Pons (tissue), 1 donor: ENCODE measurements around the gene TRAF3.
"Not testable (repeated sequence)": the region's sequence is repeated elsewhere in the genome, so short reads cannot be mapped to it uniquely, and the experiment has no call there.

Experiments used
- DNase-seq: peaks from one replicate; pipeline ENCODE4 v3.0.0-alpha.2; 2016; ENCODE audit warnings: low spot score

The TRAF3 gene

DNA sequence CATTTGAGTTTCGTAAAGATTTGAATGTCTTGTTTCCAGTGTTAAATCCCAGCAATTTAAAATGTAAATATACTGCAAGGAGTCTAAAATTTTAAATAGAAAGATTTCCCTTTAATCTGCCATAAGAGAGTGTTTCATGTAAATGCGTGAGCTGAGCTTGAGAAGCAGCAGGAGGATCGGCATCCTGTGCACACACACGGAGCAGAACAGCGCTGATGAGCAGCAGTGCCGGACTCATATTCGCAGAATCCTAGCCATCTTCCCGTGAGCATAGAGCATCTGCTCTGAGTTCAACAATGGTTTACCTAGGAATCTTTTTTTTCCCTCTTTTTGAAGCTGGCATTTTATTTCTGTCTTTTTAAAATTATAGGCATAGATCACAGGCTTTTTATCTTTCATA is 115.4 kb downstream of the TRAF3 start:
- no peak for DNase-seq

DNA sequence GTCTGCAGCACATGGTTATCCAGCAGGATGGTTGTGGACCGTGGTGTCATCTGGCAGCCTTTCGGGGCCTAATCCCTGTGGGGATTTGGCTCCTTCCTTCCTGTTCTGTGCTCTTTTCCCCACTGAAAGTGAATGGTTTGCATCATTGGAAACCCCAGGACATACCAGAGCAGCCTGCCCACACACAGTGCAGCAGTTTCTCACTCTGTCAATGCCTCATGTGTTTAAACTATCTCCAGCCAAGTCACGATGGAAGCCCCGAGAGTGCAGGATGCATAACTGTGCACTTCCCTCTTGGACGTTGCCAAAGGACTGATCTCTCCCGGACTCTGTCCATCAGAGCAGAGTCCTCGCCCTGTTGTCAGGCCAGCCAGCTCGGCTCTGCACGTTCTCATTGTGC is 116.2 kb downstream of the TRAF3 start:
- DNase-seq = peak; percentile 64

DNA sequence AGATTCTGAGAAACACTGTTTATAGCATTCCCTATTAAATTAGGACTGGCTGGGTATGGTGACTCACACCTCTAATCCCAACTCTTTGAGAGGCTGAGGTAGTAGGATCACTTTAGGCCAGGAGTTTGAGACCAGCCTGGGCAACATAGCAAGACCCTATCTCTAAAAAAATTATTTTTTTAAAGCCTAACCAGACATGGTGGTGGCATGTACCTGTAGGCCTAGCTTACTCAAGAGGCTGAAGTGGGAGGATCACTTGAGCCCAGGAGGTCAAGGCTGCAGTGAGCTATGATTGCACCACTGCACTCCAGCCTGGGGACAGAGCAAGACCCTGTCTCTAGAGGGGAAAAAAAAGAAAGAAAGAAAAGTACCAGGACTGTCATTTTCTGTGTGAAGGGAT is 119.5 kb downstream of the TRAF3 start:
- DNase-seq = not testable (repeated sequence)

DNA sequence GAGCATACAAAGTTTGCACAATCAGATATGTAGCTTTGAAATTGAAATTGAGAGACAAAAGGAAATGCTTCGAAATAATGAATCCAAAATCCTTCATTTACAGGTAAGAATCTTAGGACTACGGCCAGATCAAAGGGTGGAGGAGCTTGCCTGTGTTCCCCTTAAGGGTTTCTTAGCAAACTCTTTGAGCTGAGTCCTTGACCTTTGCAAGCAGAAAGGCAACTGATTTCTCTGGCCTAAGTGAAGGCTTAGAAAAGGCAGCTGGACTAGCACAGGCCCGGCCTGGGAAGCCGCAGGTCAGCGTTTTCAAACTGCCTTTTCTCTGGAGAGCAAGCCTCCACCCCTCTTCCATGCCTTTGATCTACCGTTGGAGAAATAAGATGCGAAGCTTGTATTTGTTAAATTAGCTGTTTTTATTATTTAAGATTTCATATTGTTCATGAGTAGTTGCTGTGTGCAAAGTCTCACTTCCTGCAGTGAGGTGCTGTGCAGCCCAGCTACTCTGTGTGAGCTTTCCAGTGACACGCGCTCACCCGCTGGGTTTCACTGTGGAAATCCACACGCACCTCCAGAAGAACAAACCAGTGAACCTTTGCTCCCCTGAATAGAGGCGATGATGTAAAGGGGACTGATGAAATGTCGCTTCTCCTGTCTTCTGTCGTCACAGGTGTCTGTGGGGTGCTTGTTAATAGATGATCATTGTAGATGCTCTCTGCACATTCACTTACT is 120.2 kb downstream of the TRAF3 start:
- DNase-seq = no peak

DNA sequence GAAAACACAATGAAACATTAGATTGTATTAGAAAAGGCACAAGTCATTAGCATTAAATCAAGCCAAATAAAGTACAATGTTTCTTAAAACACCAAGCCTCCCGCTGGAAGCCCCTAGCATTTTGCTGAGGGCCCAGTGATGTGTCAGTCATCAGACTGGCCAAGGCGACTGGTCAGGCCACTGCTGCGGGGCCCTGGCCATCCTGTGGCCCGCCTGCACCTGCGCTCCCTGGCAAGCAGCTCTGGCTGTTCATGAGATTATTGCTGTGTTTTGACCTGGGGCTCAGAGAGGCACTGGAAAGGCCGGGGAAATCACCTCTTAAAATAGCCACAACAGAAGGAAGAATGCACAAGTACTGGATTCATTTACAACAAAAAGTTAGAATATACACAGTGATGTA is 121.0 kb downstream of the TRAF3 start:
- DNase-seq = no peak

DNA sequence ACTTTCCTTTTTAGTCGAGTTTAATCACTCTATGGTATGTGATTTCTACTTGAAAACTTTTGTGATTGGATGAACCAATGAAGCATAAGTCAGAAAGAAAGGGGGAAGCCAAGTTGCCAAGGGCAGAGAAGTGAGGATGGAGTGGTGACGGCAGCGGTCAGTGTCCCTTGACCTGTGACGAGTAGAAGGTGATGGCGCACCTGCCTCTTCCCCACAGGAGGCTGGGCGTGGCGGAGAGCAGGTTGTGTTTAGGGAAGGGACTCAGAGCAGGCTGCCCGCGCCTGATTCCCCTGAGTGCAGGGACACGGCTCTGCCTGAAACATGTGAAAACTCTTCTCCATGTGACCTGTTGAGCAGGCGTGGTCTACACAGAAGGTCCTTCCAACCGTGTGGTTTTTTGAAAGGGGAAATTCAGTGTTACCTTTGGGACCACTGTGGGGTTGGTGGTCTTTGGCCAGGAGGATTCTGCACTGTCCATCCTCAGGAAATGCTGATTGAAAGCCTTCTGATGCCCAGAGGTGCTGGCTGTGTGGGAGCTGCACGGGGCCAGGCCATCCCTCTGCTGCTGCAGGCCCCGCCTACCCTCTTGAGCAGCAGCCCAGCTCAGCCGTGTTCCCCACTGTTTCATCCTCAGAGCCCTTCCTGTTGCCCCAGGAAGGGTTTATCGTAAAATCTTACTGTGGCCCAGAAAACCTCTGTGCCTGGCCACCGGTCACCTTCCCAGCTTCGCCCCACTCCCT is 121.7 kb downstream of the TRAF3 start:
- no peak for DNase-seq

DNA sequence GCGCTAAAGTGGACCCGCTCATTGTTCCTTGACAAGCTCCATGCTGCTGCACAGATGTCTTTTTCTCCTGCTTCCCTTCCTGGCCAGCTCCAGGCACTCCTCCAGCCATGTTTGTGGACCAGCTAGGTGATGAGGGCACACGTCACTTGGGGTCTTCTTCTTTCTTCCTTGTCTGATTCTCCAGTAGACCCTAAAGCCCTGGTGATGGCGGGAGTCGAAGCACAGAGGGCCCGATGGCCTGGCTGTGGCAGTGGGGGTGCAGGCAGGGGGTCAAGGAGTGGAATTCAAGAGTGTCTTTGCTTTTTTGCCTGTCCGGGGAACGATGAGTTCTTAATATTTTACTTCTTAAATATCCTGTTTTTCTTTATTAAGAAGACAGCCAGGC is 122.3 kb downstream of the TRAF3 start:
- no peak for DNase-seq

DNA sequence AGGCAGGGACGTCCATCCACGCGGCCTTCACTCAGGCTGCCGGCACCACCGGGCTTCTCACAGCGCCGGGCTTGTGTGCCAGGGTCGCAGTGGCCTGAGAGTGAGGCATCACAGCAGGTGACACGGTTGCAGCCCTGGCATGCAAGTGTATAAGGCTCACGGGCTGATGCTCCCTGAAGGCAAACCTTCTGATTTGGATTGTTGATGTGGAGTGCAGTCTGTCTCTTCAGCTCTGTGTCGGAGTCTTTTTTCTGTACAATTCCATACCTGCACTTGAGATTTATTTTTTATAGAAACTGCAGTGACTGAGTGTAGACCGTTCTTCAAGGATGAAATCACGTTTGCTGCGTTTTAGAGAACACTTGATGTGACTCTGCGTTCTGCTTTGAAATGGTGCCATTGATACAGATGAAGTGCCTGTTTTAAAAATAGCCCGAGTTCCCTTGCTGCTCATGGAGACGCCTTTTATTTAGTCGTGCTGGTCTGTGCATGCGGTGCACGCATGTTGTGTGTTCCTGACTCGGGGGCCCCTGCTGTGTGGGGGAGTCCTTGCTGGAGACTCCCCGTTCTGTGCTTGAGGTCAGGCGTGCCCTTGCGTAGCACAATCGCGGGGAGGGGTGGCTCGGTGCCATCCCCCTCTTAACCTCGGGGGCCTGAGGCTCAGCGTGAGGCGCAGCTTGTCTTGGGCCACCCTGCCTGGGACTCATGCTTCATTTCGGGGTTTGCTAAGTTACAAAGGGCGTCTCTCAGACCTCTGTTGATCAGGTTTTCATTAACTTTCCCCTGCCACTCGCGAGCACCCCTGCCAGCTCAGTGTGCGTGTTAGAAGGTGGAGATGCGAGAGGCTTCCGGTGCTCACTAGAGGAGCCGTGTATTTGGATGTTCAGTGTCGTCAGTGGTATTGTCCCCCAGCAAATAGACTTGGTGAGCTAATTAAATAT is 123.7 kb downstream of the TRAF3 start:
- no peak for DNase-seq

DNA sequence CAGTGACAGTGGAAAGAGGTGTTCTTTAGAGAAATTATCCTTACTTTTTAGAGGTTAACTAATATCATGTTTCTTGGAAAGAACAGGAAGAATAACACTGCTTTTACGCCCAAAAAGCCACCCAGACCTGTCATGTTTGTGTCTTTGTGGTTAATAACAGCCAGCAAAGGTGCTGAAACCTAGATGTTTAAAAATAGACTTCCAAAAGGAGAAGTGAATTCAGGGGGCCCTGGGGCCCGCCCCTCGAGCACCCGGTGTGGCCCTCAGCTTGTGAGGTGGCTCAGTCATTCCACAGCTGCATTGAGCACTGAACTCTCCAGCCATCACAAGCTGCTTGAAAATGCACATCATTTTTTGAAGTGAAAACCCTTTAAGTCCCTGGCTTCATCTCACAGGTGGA is 124.4 kb downstream of the TRAF3 start:
- no peak for DNase-seq

DNA sequence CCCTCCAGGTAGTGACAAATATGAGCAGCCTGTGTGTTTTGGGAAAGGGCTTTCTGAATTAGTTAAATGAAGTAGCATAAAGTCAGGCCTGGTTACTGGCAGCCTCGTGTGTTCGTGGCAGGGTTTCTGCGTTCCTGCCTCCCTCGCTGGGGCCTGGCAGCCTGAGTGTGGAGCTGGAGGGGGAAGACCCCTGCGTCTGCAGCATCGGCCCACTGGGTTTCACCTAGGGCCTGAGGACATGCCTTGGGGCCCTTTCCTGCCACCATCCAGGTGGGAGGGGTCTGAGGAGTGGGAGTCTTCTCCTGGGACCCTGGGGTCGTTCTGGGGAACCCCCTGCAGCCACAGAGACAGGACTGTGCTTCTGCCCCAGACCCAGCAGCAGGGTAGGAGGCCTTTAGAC is 124.8 kb downstream of the TRAF3 start:
- no peak for DNase-seq

DNA sequence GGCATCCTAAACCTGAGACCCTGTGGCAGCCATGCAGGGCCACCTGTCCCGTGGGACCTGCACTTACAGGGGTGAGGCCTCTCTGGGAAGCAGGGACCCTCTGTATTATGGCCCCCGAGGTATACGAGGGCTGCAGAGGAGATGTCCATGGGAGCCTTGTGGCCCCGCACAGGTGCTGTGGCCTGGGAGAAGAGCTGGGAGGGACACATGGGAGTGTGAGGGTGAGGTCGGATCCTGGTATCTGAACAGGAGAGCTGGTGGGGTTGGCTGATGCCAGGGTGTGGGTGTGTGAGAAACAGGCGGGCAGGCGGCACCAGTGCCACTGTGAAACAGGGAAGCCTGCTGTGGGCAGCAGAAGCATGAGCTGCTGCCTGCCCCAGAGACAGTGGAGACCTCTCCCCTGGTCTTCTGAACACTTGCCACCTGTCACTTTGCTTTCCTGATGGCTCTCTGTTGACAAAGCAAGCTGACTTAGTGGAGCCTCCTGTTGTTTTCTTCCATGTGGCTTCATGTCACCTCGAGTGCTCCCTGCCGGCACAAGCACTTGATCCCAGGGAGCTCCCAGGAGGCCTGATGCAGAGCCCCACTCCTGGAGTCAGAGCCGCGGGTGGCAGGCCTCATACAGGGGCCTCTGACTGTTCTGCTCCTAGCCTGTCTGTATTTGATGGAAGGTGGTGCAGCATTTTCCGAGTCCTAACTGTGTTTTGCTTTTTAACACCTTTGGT is 125.4 kb downstream of the TRAF3 start:
- DNase-seq = no peak

DNA sequence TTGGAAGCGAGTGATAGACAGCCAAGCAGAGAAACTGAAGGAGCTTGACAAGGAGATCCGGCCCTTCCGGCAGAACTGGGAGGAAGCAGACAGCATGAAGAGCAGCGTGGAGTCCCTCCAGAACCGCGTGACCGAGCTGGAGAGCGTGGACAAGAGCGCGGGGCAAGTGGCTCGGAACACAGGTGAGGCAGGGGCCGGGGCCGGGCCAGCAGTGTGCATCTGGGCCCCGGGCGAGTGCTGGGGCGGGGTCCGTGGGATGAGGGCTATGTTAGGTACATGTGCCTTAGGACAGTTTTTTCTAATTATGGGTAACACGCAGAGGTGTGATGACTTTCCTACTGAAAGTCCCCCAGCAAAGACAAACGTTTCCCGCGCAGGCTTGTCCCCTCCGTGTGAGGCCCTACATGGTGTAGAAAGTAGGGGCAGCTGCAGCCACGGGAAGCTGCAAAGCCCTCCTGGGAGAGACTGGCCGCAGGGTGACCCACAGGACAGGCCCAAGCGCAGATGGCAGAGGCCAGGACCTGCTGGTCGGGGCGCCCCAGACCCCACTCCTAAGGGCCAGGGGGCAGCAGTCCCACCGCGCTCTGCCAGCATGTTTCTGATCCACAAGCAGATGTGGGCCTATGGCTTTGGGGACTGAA is 126.1 kb downstream of the TRAF3 start:
- no peak for DNase-seq

DNA sequence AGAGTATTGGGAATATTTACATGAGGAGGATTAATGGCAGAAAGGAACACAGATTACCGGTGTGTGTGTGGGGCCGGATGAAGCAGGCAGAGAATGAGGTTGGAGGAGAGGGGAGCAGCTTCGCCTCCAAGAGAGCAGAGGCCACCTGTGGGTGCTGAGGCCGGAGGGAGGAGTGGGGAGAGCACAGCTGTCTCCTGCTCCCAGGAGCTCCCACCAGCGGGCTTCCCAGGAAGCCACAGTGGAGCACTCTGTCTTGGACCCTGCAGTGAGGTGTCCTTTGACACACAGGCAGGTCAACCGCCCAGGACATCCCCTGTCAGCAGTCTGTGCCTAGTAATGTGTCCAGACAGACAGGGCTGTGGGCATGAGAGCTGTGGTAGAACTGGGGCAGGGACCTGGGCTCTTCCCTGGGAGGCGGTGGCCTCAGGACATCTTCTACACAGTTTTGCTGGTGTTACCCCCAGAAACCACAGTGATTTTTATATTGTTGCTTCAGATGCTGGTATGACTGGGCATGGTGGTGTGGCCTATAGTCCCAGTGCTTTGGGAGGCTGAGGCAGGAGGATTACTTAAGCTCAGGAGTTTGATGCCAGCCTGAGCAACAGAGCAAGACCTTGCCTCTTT is 126.8 kb downstream of the TRAF3 start:
- DNase-seq = no peak

DNA sequence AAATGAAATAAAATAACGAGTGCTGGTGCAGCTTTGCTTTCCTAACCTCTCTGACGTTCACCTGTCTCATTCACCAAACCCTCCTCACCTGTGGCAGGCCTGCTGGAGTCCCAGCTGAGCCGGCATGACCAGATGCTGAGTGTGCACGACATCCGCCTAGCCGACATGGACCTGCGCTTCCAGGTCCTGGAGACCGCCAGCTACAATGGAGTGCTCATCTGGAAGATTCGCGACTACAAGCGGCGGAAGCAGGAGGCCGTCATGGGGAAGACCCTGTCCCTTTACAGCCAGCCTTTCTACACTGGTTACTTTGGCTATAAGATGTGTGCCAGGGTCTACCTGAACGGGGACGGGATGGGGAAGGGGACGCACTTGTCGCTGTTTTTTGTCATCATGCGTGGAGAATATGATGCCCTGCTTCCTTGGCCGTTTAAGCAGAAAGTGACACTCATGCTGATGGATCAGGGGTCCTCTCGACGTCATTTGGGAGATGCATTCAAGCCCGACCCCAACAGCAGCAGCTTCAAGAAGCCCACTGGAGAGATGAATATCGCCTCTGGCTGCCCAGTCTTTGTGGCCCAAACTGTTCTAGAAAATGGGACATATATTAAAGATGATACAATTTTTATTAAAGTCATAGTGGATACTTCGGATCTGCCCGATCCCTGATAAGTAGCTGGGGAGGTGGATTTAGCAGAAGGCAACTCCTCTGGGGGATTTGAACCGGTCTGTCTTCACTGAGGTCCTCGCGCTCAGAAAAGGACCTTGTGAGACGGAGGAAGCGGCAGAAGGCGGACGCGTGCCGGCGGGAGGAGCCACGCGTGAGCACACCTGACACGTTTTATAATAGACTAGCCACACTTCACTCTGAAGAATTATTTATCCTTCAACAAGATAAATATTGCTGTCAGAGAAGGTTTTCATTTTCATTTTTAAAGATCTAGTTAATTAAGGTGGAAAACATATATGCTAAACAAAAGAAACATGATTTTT is 128.2 kb downstream of the TRAF3 start:
- DNase-seq = no peak

DNA sequence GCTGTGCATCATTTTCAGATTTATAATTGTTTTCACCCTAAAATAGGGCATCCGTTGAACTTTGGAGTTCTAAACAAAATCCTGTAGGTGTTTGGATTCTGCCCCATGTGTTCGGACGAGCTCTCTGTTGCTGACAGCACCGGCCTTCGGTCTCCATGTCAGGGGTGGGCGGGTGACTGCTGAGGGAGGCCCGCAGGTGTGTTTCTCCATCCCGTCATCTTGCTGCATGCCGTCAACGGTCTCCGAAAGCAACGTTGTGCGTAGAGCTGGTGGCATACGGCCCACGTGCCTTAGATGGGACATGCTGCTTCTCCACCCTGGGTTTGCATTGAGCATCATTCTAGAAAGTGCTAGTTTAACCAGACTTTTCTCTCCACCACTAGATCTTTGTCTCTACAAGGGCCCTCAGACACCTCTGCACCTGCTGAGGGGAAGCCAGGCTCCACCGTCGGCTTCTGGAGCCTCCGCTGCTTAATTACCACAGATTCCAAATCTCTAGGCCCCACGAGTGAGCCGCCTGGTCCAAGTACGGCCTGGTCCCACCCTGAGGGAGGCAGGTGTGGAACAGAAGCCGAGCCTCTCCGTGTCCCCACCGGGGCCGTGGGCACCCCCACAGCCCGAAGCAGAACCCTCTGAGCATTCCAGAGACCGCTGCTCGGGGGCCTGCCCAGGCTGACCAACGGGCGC is 129.5 kb downstream of the TRAF3 start:
- DNase-seq = no peak

DNA sequence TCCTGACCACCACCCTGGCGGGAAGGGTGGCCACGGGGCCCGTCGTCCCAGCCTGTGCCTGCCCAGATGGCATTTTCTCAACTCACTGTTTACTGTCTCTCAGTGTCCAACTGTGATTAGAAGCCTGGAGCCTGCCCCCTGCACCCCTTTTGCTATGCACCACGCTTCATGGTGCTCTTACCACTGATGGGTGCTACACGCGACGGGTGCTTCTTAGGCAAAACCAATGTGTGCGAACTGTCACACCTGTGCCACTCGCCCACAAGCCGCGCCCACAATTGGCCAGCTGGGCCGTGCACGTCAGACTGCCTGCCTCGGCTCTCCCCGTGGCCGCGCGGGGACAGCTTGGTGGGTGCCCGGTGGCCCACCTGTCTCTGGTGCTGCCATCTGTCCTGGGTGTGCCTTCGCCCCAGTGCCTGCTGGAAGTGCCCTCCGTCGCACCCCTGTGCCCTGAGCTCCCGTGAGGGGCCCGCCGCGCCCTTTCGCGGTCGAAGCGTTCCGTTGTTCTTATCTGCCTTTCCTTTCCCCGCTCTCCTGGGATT is 130.1 kb downstream of the TRAF3 start:
- DNase-seq = no peak

DNA sequence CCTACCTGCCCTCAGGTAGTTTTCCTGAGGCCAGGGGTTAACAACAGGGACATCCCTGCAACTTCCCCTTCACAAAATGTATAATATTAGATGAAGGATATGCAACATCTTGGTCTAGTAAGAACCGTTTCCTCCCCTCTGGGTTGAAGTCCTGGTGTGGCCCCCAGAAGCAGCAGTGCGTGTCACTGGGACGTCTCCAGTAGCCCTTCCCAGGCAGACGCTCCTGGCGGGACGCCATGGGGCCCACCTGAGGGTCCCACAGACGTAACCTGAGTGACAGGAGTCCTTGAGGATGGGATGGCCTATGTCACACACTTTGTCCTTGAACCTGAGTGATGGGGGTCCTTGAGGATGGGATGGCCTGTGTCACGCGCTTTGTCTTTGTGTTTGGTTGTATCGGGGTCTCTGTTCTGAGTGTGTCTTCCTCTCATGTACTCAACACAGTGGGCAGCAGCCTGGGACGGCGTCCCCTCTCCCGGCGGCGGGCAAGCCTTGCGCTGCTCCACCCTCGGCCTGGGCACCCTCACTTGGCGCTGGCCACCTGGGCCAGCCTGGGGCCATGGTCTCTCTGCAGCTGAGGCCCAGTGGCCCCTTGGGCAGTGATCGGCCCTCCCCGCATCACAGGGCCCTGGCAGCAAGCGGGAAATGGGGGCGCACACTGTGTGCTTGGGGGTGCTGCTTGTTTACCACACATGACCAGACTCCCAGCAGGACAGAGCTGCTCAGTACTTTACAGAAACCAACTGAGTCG is 130.9 kb downstream of the TRAF3 start:
- DNase-seq = no peak
